ENCODE measurements around the gene TAS2R38.
A peak's percentile ranks its signal among the peaks of the same experiment; 100 is the strongest.

TAS2R38 gene

DNA sequence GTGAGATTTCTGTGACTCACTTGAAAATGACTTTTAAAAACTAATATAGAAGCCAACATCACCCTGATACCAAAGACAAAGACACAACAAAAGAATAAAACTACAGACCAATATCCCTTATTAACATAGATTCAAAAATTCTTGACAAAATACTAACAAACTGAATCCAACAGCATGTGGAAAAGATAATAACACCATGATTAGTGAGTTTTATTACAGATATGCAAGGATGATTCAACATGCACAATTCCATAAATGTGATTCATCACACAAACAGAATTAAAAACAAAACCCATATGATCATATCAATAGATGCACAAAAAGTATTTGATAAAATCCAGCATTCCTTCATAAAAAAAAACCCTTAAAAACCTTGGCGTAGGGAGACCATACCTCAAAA lies 28.6 kb upstream of the TAS2R38 start:
- ATAC-seq: peak; percentile 58
- no peak for TF ChIP-seq BACH2 (CRISPR knock-in tag; IDR thresholded peaks at IDR 0.05; ENCODE audit: borderline replicate concordance)
- TF ChIP-seq ZFP30 (CRISPR knock-in tag; IDR thresholded peaks at IDR 0.05): no peak
- TF ChIP-seq, protein P1, sequence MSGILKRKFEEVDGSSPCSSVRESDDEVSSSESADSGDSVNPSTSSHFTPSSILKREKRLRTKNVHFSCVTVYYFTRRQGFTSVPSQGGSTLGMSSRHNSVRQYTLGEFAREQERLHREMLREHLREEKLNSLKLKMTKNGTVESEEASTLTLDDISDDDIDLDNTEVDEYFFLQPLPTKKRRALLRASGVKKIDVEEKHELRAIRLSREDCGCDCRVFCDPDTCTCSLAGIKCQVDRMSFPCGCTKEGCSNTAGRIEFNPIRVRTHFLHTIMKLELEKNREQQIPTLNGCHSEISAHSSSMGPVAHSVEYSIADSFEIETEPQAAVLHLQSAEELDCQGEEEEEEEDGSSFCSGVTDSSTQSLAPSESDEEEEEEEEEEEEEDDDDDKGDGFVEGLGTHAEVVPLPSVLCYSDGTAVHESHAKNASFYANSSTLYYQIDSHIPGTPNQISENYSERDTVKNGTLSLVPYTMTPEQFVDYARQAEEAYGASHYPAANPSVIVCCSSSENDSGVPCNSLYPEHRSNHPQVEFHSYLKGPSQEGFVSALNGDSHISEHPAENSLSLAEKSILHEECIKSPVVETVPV (CRISPR knock-in tag; IDR thresholded peaks at IDR 0.05): no peak
- no peak for TF ChIP-seq TOX (CRISPR knock-in tag; IDR thresholded peaks at IDR 0.05; ENCODE audit: borderline replicate concordance)
- TF ChIP-seq, protein P2, sequence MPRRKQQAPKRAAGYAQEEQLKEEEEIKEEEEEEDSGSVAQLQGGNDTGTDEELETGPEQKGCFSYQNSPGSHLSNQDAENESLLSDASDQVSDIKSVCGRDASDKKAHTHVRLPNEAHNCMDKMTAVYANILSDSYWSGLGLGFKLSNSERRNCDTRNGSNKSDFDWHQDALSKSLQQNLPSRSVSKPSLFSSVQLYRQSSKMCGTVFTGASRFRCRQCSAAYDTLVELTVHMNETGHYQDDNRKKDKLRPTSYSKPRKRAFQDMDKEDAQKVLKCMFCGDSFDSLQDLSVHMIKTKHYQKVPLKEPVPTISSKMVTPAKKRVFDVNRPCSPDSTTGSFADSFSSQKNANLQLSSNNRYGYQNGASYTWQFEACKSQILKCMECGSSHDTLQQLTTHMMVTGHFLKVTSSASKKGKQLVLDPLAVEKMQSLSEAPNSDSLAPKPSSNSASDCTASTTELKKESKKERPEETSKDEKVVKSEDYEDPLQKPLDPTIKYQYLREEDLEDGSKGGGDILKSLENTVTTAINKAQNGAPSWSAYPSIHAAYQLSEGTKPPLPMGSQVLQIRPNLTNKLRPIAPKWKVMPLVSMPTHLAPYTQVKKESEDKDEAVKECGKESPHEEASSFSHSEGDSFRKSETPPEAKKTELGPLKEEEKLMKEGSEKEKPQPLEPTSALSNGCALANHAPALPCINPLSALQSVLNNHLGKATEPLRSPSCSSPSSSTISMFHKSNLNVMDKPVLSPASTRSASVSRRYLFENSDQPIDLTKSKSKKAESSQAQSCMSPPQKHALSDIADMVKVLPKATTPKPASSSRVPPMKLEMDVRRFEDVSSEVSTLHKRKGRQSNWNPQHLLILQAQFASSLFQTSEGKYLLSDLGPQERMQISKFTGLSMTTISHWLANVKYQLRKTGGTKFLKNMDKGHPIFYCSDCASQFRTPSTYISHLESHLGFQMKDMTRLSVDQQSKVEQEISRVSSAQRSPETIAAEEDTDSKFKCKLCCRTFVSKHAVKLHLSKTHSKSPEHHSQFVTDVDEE (CRISPR knock-in tag; IDR thresholded peaks at IDR 0.05): no peak
- TF ChIP-seq, protein P3, sequence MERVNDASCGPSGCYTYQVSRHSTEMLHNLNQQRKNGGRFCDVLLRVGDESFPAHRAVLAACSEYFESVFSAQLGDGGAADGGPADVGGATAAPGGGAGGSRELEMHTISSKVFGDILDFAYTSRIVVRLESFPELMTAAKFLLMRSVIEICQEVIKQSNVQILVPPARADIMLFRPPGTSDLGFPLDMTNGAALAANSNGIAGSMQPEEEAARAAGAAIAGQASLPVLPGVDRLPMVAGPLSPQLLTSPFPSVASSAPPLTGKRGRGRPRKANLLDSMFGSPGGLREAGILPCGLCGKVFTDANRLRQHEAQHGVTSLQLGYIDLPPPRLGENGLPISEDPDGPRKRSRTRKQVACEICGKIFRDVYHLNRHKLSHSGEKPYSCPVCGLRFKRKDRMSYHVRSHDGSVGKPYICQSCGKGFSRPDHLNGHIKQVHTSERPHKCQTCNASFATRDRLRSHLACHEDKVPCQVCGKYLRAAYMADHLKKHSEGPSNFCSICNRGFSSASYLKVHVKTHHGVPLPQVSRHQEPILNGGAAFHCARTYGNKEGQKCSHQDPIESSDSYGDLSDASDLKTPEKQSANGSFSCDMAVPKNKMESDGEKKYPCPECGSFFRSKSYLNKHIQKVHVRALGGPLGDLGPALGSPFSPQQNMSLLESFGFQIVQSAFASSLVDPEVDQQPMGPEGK (CRISPR knock-in tag; IDR thresholded peaks at IDR 0.05; ENCODE audit: borderline replicate concordance): no peak
- TF ChIP-seq ARNTL (CRISPR knock-in tag; IDR thresholded peaks at IDR 0.05; ENCODE audit: borderline replicate concordance, low read depth): no peak
- TF ChIP-seq TCF4 (CRISPR knock-in tag; IDR thresholded peaks at IDR 0.05; ENCODE audit: borderline replicate concordance): no peak
- no peak for TF ChIP-seq OSR1 (CRISPR knock-in tag; IDR thresholded peaks at IDR 0.05)
- TF ChIP-seq ZC3H10 (CRISPR knock-in tag; IDR thresholded peaks at IDR 0.05): no peak

DNA sequence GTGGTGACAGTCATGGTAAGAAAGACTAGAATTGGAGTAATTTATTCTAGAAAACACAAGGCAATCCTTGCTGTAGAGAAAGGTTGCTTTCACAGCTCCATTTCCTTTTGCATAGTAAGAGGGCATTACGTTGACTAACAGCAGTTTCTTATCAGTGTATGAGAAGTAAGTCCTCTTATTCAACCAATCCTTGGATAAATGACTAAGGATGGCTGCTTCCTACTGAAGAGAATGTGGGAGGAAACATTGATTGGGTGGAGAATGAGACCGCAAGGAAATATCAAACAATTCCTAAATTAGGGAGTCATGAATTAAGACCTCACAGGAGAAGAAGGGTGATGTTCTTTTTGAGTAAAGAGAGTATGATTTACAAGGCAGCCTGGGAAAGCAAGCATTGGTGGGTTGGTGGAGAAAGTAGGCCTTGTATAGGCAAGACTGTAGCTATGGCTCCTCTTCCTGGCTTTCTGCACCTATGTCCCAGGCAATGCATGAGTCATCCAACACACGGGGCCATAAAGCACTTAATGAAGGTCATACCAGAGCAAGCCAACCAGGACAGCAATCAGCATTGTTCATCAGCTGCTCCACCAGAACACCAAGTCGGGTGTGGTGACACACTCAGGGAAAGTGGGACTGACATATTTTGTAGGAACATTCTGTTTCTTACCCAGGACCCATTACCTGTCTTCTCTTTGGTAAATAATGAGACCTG lies 27.7 kb upstream of the TAS2R38 start:
- peak; percentile 48; the same call in 2 of the 3 replicates for ATAC-seq
- no peak for TF ChIP-seq CSDC2 (CRISPR knock-in tag; IDR thresholded peaks at IDR 0.05)
- no peak for TF ChIP-seq ESRRG (CRISPR knock-in tag; IDR thresholded peaks at IDR 0.05)
- TF ChIP-seq BACH2 (CRISPR knock-in tag; IDR thresholded peaks at IDR 0.05; ENCODE audit: borderline replicate concordance): no peak
- TF ChIP-seq ARNTL (CRISPR knock-in tag; IDR thresholded peaks at IDR 0.05; ENCODE audit: borderline replicate concordance, low read depth): no peak
- TF ChIP-seq ZNF565 (CRISPR knock-in tag; conservative IDR thresholded peaks at IDR 0.05; ENCODE audit: low read depth): no peak
- TF ChIP-seq ZNF8 (CRISPR knock-in tag; IDR thresholded peaks at IDR 0.05): no peak
- TF ChIP-seq, protein P4, sequence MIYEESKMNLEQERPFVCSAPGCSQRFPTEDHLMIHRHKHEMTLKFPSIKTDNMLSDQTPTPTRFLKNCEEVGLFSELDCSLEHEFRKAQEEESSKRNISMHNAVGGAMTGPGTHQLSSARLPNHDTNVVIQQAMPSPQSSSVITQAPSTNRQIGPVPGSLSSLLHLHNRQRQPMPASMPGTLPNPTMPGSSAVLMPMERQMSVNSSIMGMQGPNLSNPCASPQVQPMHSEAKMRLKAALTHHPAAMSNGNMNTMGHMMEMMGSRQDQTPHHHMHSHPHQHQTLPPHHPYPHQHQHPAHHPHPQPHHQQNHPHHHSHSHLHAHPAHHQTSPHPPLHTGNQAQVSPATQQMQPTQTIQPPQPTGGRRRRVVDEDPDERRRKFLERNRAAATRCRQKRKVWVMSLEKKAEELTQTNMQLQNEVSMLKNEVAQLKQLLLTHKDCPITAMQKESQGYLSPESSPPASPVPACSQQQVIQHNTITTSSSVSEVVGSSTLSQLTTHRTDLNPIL (CRISPR knock-in tag; IDR thresholded peaks at IDR 0.05; ENCODE audit: low read depth): no peak
- TF ChIP-seq TCF4 (CRISPR knock-in tag; IDR thresholded peaks at IDR 0.05; ENCODE audit: borderline replicate concordance): no peak

DNA sequence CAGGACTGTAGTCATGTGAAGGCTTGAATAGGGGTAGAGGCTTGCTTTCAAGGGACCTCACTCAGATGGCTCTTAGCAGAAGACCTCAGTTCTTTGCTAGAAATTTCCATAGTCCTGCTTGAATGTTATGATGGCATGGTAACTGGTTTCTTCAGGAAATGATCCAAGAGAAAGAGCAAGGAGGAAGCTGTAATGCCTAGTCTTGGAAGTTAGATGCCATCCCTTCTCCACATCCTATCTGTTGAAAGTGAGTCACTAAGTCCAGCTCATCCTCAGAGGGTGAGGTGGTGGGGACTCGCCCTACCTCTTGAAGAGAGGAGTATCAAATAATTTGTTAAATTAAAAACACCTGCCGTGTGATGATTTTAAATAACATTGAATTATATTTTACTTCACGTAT lies 26.7 kb upstream of the TAS2R38 start:
- peak; percentile 53; the same call in 2 of the 3 replicates for ATAC-seq
- TF ChIP-seq ZNF8 (CRISPR knock-in tag; IDR thresholded peaks at IDR 0.05) (no peak), TOX (CRISPR knock-in tag; IDR thresholded peaks at IDR 0.05; ENCODE audit: borderline replicate concordance) (no peak), SNAI2 (CRISPR knock-in tag; IDR thresholded peaks at IDR 0.05) (no peak), ZFP3 (CRISPR knock-in tag; IDR thresholded peaks at IDR 0.05) (no peak), ARNTL (CRISPR knock-in tag; IDR thresholded peaks at IDR 0.05; ENCODE audit: borderline replicate concordance, low read depth) (no peak), ZFP30 (CRISPR knock-in tag; IDR thresholded peaks at IDR 0.05) (no peak), ESRRG (CRISPR knock-in tag; IDR thresholded peaks at IDR 0.05) (no peak), RARB (CRISPR knock-in tag; IDR thresholded peaks at IDR 0.05) (no peak), TCF4 (CRISPR knock-in tag; IDR thresholded peaks at IDR 0.05; ENCODE audit: borderline replicate concordance) (no peak), ISL1 (CRISPR knock-in tag; IDR thresholded peaks at IDR 0.05) (no peak), OSR1 (CRISPR knock-in tag; IDR thresholded peaks at IDR 0.05) (no peak), CSDC2 (CRISPR knock-in tag; IDR thresholded peaks at IDR 0.05) (no peak), GLIS3 (CRISPR knock-in tag; IDR thresholded peaks at IDR 0.05) (no peak), PPARA (CRISPR knock-in tag; IDR thresholded peaks at IDR 0.05; ENCODE audit: borderline replicate concordance) (no peak), ZNF565 (CRISPR knock-in tag; conservative IDR thresholded peaks at IDR 0.05; ENCODE audit: low read depth) (no peak)
- TF ChIP-seq, protein P1 (CRISPR knock-in tag; IDR thresholded peaks at IDR 0.05): no peak
- TF ChIP-seq, protein P4 (CRISPR knock-in tag; IDR thresholded peaks at IDR 0.05; ENCODE audit: low read depth): no peak
- TF ChIP-seq, protein P2 (CRISPR knock-in tag; IDR thresholded peaks at IDR 0.05): no peak
